OCI-LY3 (cell line): ENCODE measurements around the gene UPK3BL2.
"Not testable (repeated sequence)": the region's sequence is repeated elsewhere in the genome, so short reads cannot be mapped to it uniquely, and the experiment has no call there.

ENCODE experiments used
- CTCF ChIP-seq: fragments of 200-600, 300-600 bp; sonication (generic); IDR thresholded peaks from 2 replicates; pipeline ENCODE4 v1.5.1; 2014; ENCODE audit warnings: antibody characterized with exemption, low read length, low read depth
- EZH2phosphoT487 ChIP-seq: fragments of 200-600 bp; shearing (Covaris generic); IDR thresholded peaks from 2 replicates; pipeline ENCODE4 v1.6.1; 2018; ENCODE audit warnings: antibody characterized with exemption, mixed run types, low read depth

GRCh38 chr7:102542771-102543170, 725 bp downstream of the UPK3BL2 start:
- TF ChIP-seq CTCF, EZH2phosphoT487: not testable (repeated sequence)
